HepG2 (cell line): ENCODE results near the gene ZBTB45. TPM values are rescaled to one million over a fixed set of nuclear protein-coding genes. Genes with fewer than 3 reads are reported as not detected.

ENCODE experiments used
- CBFB ChIP-seq: sonication (generic); formaldehyde crosslinking; IDR thresholded peaks from 2 replicates; pipeline ENCODE4 v1.4.0; 2020; ENCODE audit warnings: missing genetic modification reagents
- CCDC6 ChIP-seq: sonication (generic); formaldehyde crosslinking; IDR thresholded peaks from 2 replicates; pipeline ENCODE4 v1.8.1; 2022; ENCODE audit warnings: mild to moderate bottlenecking, missing genetic modification reagents, moderate library complexity
- GABPB1 ChIP-seq: IDR thresholded peaks from 2 replicates; pipeline ENCODE4 v1.6.1; 2016; ENCODE audit warnings: mild to moderate bottlenecking, missing genetic modification reagents, moderate library complexity, missing compliant biosample characterization
- GATAD2A ChIP-seq: IDR thresholded peaks from 2 replicates; pipeline ENCODE4 v1.6.1; 2016
- HDAC2 ChIP-seq: sonication (generic); formaldehyde crosslinking; IDR thresholded peaks from 2 replicates; pipeline ENCODE4 v1.4.0; 2020; ENCODE audit warnings: missing genetic modification reagents
- HMGA1 ChIP-seq: sonication (generic); formaldehyde crosslinking; conservative IDR thresholded peaks from 2 replicates; pipeline ENCODE4 v1.4.0; 2020; ENCODE audit warnings: missing genetic modification reagents
- KDM4B ChIP-seq: sonication (generic); formaldehyde crosslinking; IDR thresholded peaks from 2 replicates; pipeline ENCODE4 v1.4.0; 2020; ENCODE audit warnings: missing genetic modification reagents
- MYNN ChIP-seq: sonication (generic); formaldehyde crosslinking; IDR thresholded peaks from 2 replicates; pipeline ENCODE4 v1.4.0; 2020; ENCODE audit warnings: mild to moderate bottlenecking, low read depth, missing genetic modification reagents
- NCOA2 ChIP-seq: sonication (generic); formaldehyde crosslinking; IDR thresholded peaks from 2 replicates; pipeline ENCODE4 v1.8.0; 2022; ENCODE audit warnings: inconsistent platforms
- NR2F1 ChIP-seq, 2 experiments: fragments of 450-650 bp in 1 of 2; formaldehyde crosslinking in 1 of 2; IDR thresholded peaks; 2 replicates each; pipeline versions ENCODE4 v1.5.0 to v1.6.1; 2016 to 2020; ENCODE audit warnings: mild to moderate bottlenecking in 1 of 2, missing compliant biosample characterization in 1 of 2, missing genetic modification reagents in 1 of 2, moderate library complexity in 1 of 2
- NR2F2 ChIP-seq: IDR thresholded peaks from 2 replicates; pipeline ENCODE4 v1.6.1; 2012; ENCODE audit warnings: low read depth, inconsistent platforms, borderline replicate concordance
- POLR2AphosphoS5 ChIP-seq: IDR thresholded peaks from 2 replicates; pipeline ENCODE4 v1.6.1; 2012; ENCODE audit warnings: low read depth, low read length
- RBM39 ChIP-seq: fragments of 200-400 bp; formaldehyde crosslinking; IDR thresholded peaks from one replicate; pipeline ENCODE4 v1.6.1; 2018; ENCODE audit warnings: antibody characterized with exemption, mild to moderate bottlenecking, low read depth, low read length; ENCODE audit not compliant: poor library complexity, severe bottlenecking
- SKI ChIP-seq: fragments of 450-650 bp; IDR thresholded peaks from one replicate; pipeline ENCODE4 v1.6.1; 2018; ENCODE audit warnings: mild to moderate bottlenecking; ENCODE audit not compliant: partially characterized antibody
- SRSF4 ChIP-seq: fragments of 200-400 bp; formaldehyde crosslinking; IDR thresholded peaks from one replicate; pipeline ENCODE4 v1.6.1; 2018; ENCODE audit warnings: mild to moderate bottlenecking, low read depth, low read length, moderate library complexity; ENCODE audit not compliant: poor library complexity, severe bottlenecking
- TAF1 ChIP-seq: sonication (generic); formaldehyde crosslinking; IDR thresholded peaks from 2 replicates; pipeline ENCODE4 v1.4.0; 2020; ENCODE audit warnings: missing genetic modification reagents
- ZFX ChIP-seq: sonication (generic); formaldehyde crosslinking; IDR thresholded peaks from 2 replicates; pipeline ENCODE4 v1.4.0; 2020; ENCODE audit warnings: mild to moderate bottlenecking, low read depth, missing genetic modification reagents, moderate library complexity
- ZIK1 ChIP-seq: sonication (generic); formaldehyde crosslinking; IDR thresholded peaks from 2 replicates; pipeline ENCODE4 v1.5.0; 2020; ENCODE audit warnings: mild to moderate bottlenecking, low read depth, missing genetic modification reagents, borderline replicate concordance
- ZNF136 ChIP-seq: sonication (generic); formaldehyde crosslinking; IDR thresholded peaks from 2 replicates; pipeline ENCODE4 v1.8.1; 2022; ENCODE audit warnings: low read depth, mild to moderate bottlenecking, moderate library complexity, missing genetic modification reagents
- ZNF17 ChIP-seq: sonication (generic); formaldehyde crosslinking; IDR thresholded peaks from 2 replicates; pipeline ENCODE4 v1.5.0; 2020; ENCODE audit warnings: mild to moderate bottlenecking, missing genetic modification reagents
- ZNF501 ChIP-seq: sonication (generic); formaldehyde crosslinking; IDR thresholded peaks from 2 replicates; pipeline ENCODE4 v1.5.1; 2020; ENCODE audit warnings: mild to moderate bottlenecking, moderate library complexity, missing genetic modification reagents
- ZNF674 ChIP-seq: sonication (generic); formaldehyde crosslinking; IDR thresholded peaks from 2 replicates; pipeline ENCODE4 v1.5.0; 2020; ENCODE audit warnings: low read depth, mild to moderate bottlenecking, missing genetic modification reagents
- ZNF75D ChIP-seq: sonication (generic); formaldehyde crosslinking; IDR thresholded peaks from 2 replicates; pipeline ENCODE4 v1.8.1; 2023; ENCODE audit warnings: missing genetic modification reagents, mild to moderate bottlenecking, borderline replicate concordance
- ZNF776 ChIP-seq: sonication (generic); formaldehyde crosslinking; IDR thresholded peaks from 2 replicates; pipeline ENCODE4 v1.4.0; 2020; ENCODE audit warnings: mild to moderate bottlenecking, missing genetic modification reagents
- polyA plus RNA-seq, 8 experiments: library from polyadenylated mRNA; depleted of rRNA in 3 of 8; stranded (reverse) in 7 of 8; unstranded in 1 of 8; fragments of >200 nt; fragmentation: Illumina TruSeq in 4 of 8; extraction: Trizol in 4 of 8; gene quantifications; 2 replicates each; pipeline versions ENCODE4 v1.2.1 to v1.2.3, GENCODE V29; 2011 to 2016; ENCODE audit warnings: low read depth in 4 of 8, missing spikeins in 1 of 8, mixed read lengths in 1 of 8; ENCODE audit not compliant: insufficient read depth in 1 of 8
- total RNA-seq, 5 experiments: library from RNA; depleted of rRNA; stranded (reverse); fragments of >200 nt; fragmentation: Illumina TruSeq; extraction: Trizol; gene quantifications; 2 replicates each; pipeline ENCODE4 v1.2.3, GENCODE V29; 2016; ENCODE audit warnings: low read depth in 1 of 5
- TF ChIP-seq, protein P1 (sequence below): fragments of 450-650 bp; IDR thresholded peaks from 2 replicates; pipeline ENCODE4 v1.6.1; 2016
- TF ChIP-seq, protein P2 (sequence below): sonication (generic); formaldehyde crosslinking; IDR thresholded peaks from 2 replicates; pipeline ENCODE4 v1.5.0; 2020; ENCODE audit warnings: missing genetic modification reagents
- TF ChIP-seq, protein P3 (sequence below): sonication (generic); formaldehyde crosslinking; IDR thresholded peaks from 2 replicates; pipeline ENCODE4 v1.5.0; 2020; ENCODE audit warnings: mild to moderate bottlenecking, missing genetic modification reagents

Gene ZBTB45
- total and polyA plus RNA-seq, 2 of the 13 experiments (the other 11 are each of a cell fraction or from before 2014, with no cell fraction given): 3.0 to 3.7 TPM

DNA sequence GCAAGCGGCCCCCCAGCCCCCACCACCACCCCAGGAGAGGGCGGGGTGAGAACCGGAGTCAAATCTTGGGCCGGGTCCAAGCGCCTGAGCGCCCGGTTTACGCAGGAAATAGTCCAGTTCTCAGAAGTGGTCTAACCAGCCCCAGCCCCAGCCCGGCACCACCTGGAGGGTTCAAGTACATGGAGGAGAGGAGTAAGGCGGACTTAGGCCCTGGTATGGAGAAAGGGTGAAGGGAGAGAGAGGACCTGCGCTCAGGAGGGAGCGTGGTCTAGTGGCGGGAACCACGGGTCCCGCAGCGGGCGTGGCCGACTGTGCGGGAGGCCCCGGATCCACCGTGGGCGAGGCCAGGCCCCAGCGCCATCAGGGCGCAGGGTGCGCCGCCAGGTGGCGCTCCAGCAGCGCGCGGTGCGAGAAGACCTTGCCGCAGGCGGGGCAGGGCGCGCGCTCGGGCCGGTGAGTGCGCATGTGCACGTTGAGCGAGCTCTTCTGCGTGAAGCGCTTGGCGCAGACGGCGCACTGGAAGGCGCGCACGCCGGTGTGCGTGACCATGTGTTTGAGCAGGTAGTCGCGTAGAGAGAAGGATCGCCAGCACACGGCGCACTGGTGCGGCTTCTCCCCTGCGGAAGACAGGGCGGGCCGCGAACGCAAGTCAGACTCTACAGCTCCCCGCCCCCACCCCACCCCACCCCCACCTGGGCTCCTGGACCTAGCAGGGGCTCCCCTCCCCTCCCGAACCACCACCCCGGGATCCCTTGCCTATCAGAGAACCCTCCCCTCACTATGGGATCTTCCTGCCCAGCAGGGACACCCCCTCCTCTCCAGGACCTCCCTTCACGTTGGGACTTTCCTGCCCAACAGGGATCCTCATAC lies 5.7 kb downstream of the ZBTB45 start (continued):
- TF ChIP-seq, protein P1, sequence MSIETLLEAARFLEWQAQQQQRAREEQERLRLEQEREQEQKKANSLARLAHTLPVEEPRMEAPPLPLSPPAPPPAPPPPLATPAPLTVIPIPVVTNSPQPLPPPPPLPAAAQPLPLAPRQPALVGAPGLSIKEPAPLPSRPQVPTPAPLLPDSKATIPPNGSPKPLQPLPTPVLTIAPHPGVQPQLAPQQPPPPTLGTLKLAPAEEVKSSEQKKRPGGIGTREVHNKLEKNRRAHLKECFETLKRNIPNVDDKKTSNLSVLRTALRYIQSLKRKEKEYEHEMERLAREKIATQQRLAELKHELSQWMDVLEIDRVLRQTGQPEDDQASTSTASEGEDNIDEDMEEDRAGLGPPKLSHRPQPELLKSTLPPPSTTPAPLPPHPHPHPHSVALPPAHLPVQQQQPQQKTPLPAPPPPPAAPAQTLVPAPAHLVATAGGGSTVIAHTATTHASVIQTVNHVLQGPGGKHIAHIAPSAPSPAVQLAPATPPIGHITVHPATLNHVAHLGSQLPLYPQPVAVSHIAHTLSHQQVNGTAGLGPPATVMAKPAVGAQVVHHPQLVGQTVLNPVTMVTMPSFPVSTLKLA: peak; percentile 65
- TF ChIP-seq ZFX (CRISPR knock-in tag) (peak; percentile 91), ZIK1 (CRISPR knock-in tag) (peak; percentile 84; the same call in 1 of the 2 replicates), CBFB (CRISPR knock-in tag) (peak; percentile 71), NCOA2 (CRISPR knock-in tag) (no peak; the same call in 1 of the 2 replicates), KDM4B (CRISPR knock-in tag) (no peak), NR2F2 (no peak), ZNF136 (CRISPR knock-in tag) (no peak), SRSF4 (no peak), SKI (peak; percentile 22), ZNF674 (CRISPR knock-in tag) (no peak), CCDC6 (CRISPR knock-in tag) (peak; percentile 93; the same call in 1 of the 2 replicates), GATAD2A (CRISPR knock-in tag) (no peak), ZNF75D (no peak), HMGA1 (CRISPR knock-in tag) (no peak), GABPB1 (peak; percentile 84), NR2F1 (CRISPR knock-in tag; IDR thresholded peaks at IDR 0.05) (no peak), RBM39 (peak; percentile 78), ZNF501 (CRISPR knock-in tag) (0 out of 2 replicates have a peak, but pooled peaks have one; percentile 42), ZNF776 (CRISPR knock-in tag) (peak; percentile 66; the same call in 1 of the 2 replicates), HDAC2 (CRISPR knock-in tag) (peak; percentile 62; the same call in 1 of the 2 replicates), ZNF17 (no peak), MYNN (CRISPR knock-in tag) (no peak; the same call in 1 of the 2 replicates), TAF1 (peak; percentile 76), POLR2AphosphoS5 (peak; percentile 92)
- TF ChIP-seq, protein P2, sequence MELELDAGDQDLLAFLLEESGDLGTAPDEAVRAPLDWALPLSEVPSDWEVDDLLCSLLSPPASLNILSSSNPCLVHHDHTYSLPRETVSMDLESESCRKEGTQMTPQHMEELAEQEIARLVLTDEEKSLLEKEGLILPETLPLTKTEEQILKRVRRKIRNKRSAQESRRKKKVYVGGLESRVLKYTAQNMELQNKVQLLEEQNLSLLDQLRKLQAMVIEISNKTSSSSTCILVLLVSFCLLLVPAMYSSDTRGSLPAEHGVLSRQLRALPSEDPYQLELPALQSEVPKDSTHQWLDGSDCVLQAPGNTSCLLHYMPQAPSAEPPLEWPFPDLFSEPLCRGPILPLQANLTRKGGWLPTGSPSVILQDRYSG (CRISPR knock-in tag): peak; percentile 69; the same call in 1 of the 2 replicates
- TF ChIP-seq, protein P3, sequence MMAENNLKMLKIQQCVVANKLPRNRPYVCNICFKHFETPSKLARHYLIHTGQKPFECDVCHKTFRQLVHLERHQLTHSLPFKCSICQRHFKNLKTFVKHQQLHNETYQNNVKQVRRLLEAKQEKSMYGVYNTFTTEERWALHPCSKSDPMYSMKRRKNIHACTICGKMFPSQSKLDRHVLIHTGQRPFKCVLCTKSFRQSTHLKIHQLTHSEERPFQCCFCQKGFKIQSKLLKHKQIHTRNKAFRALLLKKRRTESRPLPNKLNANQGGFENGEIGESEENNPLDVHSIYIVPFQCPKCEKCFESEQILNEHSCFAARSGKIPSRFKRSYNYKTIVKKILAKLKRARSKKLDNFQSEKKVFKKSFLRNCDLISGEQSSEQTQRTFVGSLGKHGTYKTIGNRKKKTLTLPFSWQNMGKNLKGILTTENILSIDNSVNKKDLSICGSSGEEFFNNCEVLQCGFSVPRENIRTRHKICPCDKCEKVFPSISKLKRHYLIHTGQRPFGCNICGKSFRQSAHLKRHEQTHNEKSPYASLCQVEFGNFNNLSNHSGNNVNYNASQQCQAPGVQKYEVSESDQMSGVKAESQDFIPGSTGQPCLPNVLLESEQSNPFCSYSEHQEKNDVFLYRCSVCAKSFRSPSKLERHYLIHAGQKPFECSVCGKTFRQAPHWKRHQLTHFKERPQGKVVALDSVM (CRISPR knock-in tag): peak; percentile 56; the same call in 1 of the 2 replicates
